GM20431 (cell line): ENCODE data around the gene RYR2.

ENCODE experiments used
- in situ Hi-C: fragments of 300-500 bp; cut with MseI, MboI; formaldehyde crosslinking; loops from one replicate; pipeline ENCODE4 v1.15.0; 2020; ENCODE audit warnings: low sequenced_read_pairs; ENCODE audit not compliant: unreplicated experiment

Gene RYR2

GRCh38 chr1:237478842-237479241, 436.9 kb downstream of the RYR2 start:
- in situ Hi-C loops, result no loop called here

- in situ Hi-C loops, result no loop called here
Observed at GRCh38 chr1:237482777-237483176, 440.8 kb downstream of the RYR2 start.

- in situ Hi-C loops, result no loop called here
Observed at GRCh38 chr1:237492359-237492758, 450.4 kb downstream of the RYR2 start.

GRCh38 chr1:237500566-237500965, 458.6 kb downstream of the RYR2 start:
- in situ Hi-C loops, result no loop called here

GRCh38 chr1:237503292-237503691, 461.3 kb downstream of the RYR2 start:
- in situ Hi-C loops, result no loop called here

GRCh38 chr1:237507005-237507404, 465.0 kb downstream of the RYR2 start:
- in situ Hi-C loops, result no loop called here

- in situ Hi-C loops, result no loop called here
Observed at GRCh38 chr1:237509748-237510147, 467.8 kb downstream of the RYR2 start.

GRCh38 chr1:237525102-237525501, 483.1 kb downstream of the RYR2 start:
- in situ Hi-C loops, result no loop called here

- in situ Hi-C loops, result no loop called here
Observed at GRCh38 chr1:237527761-237528160, 485.8 kb downstream of the RYR2 start.

- in situ Hi-C loops, result no loop called here
Observed at GRCh38 chr1:237528545-237528944, 486.6 kb downstream of the RYR2 start.

- in situ Hi-C loops, result no loop called here
Observed at GRCh38 chr1:237539055-237539454, 497.1 kb downstream of the RYR2 start.

- in situ Hi-C loops, result no loop called here
Observed at GRCh38 chr1:237542525-237543418, 500.8 kb downstream of the RYR2 start.

GRCh38 chr1:237553078-237553477, 511.1 kb downstream of the RYR2 start:
- in situ Hi-C loops, result no loop called here

- in situ Hi-C loops, result no loop called here
Observed at GRCh38 chr1:237556911-237557310, 514.9 kb downstream of the RYR2 start.

- in situ Hi-C loops, result no loop called here
Observed at GRCh38 chr1:237562242-237562823, 520.3 kb downstream of the RYR2 start.

GRCh38 chr1:237565236-237565635, 523.3 kb downstream of the RYR2 start:
- in situ Hi-C loops, result no loop called here

- in situ Hi-C loops, result no loop called here
Observed at GRCh38 chr1:237566581-237566980, 524.6 kb downstream of the RYR2 start.

- in situ Hi-C loops, result no loop called here
Observed at GRCh38 chr1:237568955-237569354, 527.0 kb downstream of the RYR2 start.

- in situ Hi-C loops, result no loop called here
Observed at GRCh38 chr1:237570530-237570929, 528.5 kb downstream of the RYR2 start.

- in situ Hi-C loops, result no loop called here
Observed at GRCh38 chr1:237574536-237574935, 532.6 kb downstream of the RYR2 start.

- in situ Hi-C loops, result no loop called here
Observed at GRCh38 chr1:237578540-237578939, 536.6 kb downstream of the RYR2 start.

- in situ Hi-C loops, result no loop called here
Observed at GRCh38 chr1:237580726-237581125, 538.7 kb downstream of the RYR2 start.
